Measurements from ENCODE around the gene MCUB.

MCUB gene

GRCh38 chr4:109708435-109708834 lies 148.4 kb downstream of the MCUB start:
- TF ChIP-seq TAF1 (IDR thresholded peaks at IDR 0.05; ENCODE audit: low read depth, low read length) (no peak), POLR2A (IDR thresholded peaks at IDR 0.05; ENCODE audit: low read depth, low read length) (no peak), POLR2AphosphoS5 (IDR thresholded peaks at IDR 0.05; ENCODE audit: low read depth, low read length) (no peak), SPI1 (IDR thresholded peaks at IDR 0.05; ENCODE audit: low read depth, low read length) (no peak), PAX5 (IDR thresholded peaks at IDR 0.05; ENCODE audit: insufficient read depth, low read length, severe bottlenecking) (no peak), POU2F2 (IDR thresholded peaks at IDR 0.05; ENCODE audit: low read depth, low read length) (no peak)
- no peak for FAIRE-seq
- no peak for DNase-seq (ENCODE audit: insufficient read length, low spot score)

GRCh38 chr4:109708990-109709389 lies 148.9 kb downstream of the MCUB start:
- DNase-seq (ENCODE audit: insufficient read length, low spot score) (no peak), FAIRE-seq (peak; percentile 90)
- TF ChIP-seq PAX5 (IDR thresholded peaks at IDR 0.05; ENCODE audit: insufficient read depth, low read length, severe bottlenecking) (no peak), POU2F2 (IDR thresholded peaks at IDR 0.05; ENCODE audit: low read depth, low read length) (peak; percentile 84)

GRCh38 chr4:109713500-109713899 lies 153.5 kb downstream of the MCUB start:
- TF ChIP-seq POU2F2 (IDR thresholded peaks at IDR 0.05; ENCODE audit: low read depth, low read length) = no peak
- no peak for TF ChIP-seq POLR2A (IDR thresholded peaks at IDR 0.05; ENCODE audit: low read depth, low read length)
- no peak for TF ChIP-seq POLR2AphosphoS5 (IDR thresholded peaks at IDR 0.05; ENCODE audit: low read depth, low read length)
- TF ChIP-seq SPI1 (IDR thresholded peaks at IDR 0.05; ENCODE audit: low read depth, low read length) = no peak
- TF ChIP-seq TAF1 (IDR thresholded peaks at IDR 0.05; ENCODE audit: low read depth, low read length) = no peak
- TF ChIP-seq PAX5 (IDR thresholded peaks at IDR 0.05; ENCODE audit: insufficient read depth, low read length, severe bottlenecking) = no peak
- FAIRE-seq = peak; percentile 13

GRCh38 chr4:109718759-109719158 lies 158.7 kb downstream of the MCUB start:
- DNase-seq (ENCODE audit: insufficient read length, low spot score) (no peak), FAIRE-seq (no peak)
- no peak for TF ChIP-seq PAX5 (IDR thresholded peaks at IDR 0.05; ENCODE audit: insufficient read depth, low read length, severe bottlenecking)
- no peak for TF ChIP-seq POLR2AphosphoS5 (IDR thresholded peaks at IDR 0.05; ENCODE audit: low read depth, low read length)
- TF ChIP-seq SPI1 (IDR thresholded peaks at IDR 0.05; ENCODE audit: low read depth, low read length) = no peak
- TF ChIP-seq POU2F2 (IDR thresholded peaks at IDR 0.05; ENCODE audit: low read depth, low read length) = no peak
- TF ChIP-seq TAF1 (IDR thresholded peaks at IDR 0.05; ENCODE audit: low read depth, low read length) = no peak
- TF ChIP-seq POLR2A (IDR thresholded peaks at IDR 0.05; ENCODE audit: low read depth, low read length) = no peak

More at GRCh38 chr4:109713500-109713899, 153.5 kb downstream of the MCUB start:
- DNase-seq (ENCODE audit: insufficient read length, low spot score) = no peak

GRCh38 chr4:109719604-109720003 lies 159.6 kb downstream of the MCUB start:
- TF ChIP-seq POU2F2 (IDR thresholded peaks at IDR 0.05; ENCODE audit: low read depth, low read length) = no peak
- TF ChIP-seq TAF1 (IDR thresholded peaks at IDR 0.05; ENCODE audit: low read depth, low read length) = no peak
- TF ChIP-seq SPI1 (IDR thresholded peaks at IDR 0.05; ENCODE audit: low read depth, low read length) = no peak
- no peak for TF ChIP-seq POLR2A (IDR thresholded peaks at IDR 0.05; ENCODE audit: low read depth, low read length)
- TF ChIP-seq POLR2AphosphoS5 (IDR thresholded peaks at IDR 0.05; ENCODE audit: low read depth, low read length) = no peak
- TF ChIP-seq PAX5 (IDR thresholded peaks at IDR 0.05; ENCODE audit: insufficient read depth, low read length, severe bottlenecking) = no peak
- DNase-seq (ENCODE audit: insufficient read length, low spot score) (no peak), FAIRE-seq (no peak)

- no peak for DNase-seq (ENCODE audit: insufficient read length, low spot score)
- FAIRE-seq = no peak
- TF ChIP-seq POLR2AphosphoS5 (IDR thresholded peaks at IDR 0.05; ENCODE audit: low read depth, low read length) = no peak
- TF ChIP-seq POU2F2 (IDR thresholded peaks at IDR 0.05; ENCODE audit: low read depth, low read length) = no peak
- TF ChIP-seq TAF1 (IDR thresholded peaks at IDR 0.05; ENCODE audit: low read depth, low read length) = no peak
- TF ChIP-seq SPI1 (IDR thresholded peaks at IDR 0.05; ENCODE audit: low read depth, low read length) = no peak
- no peak for TF ChIP-seq PAX5 (IDR thresholded peaks at IDR 0.05; ENCODE audit: insufficient read depth, low read length, severe bottlenecking)
- TF ChIP-seq POLR2A (IDR thresholded peaks at IDR 0.05; ENCODE audit: low read depth, low read length) = no peak
Measured at GRCh38 chr4:109721033-109721432, 161.0 kb downstream of the MCUB start.

GRCh38 chr4:109722357-109722756 lies 162.3 kb downstream of the MCUB start:
- DNase-seq (ENCODE audit: insufficient read length, low spot score) (no peak), FAIRE-seq (no peak)
- TF ChIP-seq SPI1 (IDR thresholded peaks at IDR 0.05; ENCODE audit: low read depth, low read length) (no peak), PAX5 (IDR thresholded peaks at IDR 0.05; ENCODE audit: insufficient read depth, low read length, severe bottlenecking) (no peak), POLR2A (IDR thresholded peaks at IDR 0.05; ENCODE audit: low read depth, low read length) (no peak), POU2F2 (IDR thresholded peaks at IDR 0.05; ENCODE audit: low read depth, low read length) (no peak), TAF1 (IDR thresholded peaks at IDR 0.05; ENCODE audit: low read depth, low read length) (no peak), POLR2AphosphoS5 (IDR thresholded peaks at IDR 0.05; ENCODE audit: low read depth, low read length) (no peak)

GRCh38 chr4:109723110-109723509 lies 163.1 kb downstream of the MCUB start:
- DNase-seq (ENCODE audit: insufficient read length, low spot score) = no peak
- FAIRE-seq = no peak
- peak; percentile 36; the same call in 1 of the 2 replicates for TF ChIP-seq SPI1 (IDR thresholded peaks at IDR 0.05; ENCODE audit: low read depth, low read length)
- TF ChIP-seq PAX5 (IDR thresholded peaks at IDR 0.05; ENCODE audit: insufficient read depth, low read length, severe bottlenecking) = no peak

- DNase-seq (ENCODE audit: insufficient read length, low spot score) (no peak), FAIRE-seq (no peak)
- TF ChIP-seq POU2F2 (IDR thresholded peaks at IDR 0.05; ENCODE audit: low read depth, low read length) (no peak), TAF1 (IDR thresholded peaks at IDR 0.05; ENCODE audit: low read depth, low read length) (no peak), POLR2A (IDR thresholded peaks at IDR 0.05; ENCODE audit: low read depth, low read length) (no peak), SPI1 (IDR thresholded peaks at IDR 0.05; ENCODE audit: low read depth, low read length) (no peak), PAX5 (IDR thresholded peaks at IDR 0.05; ENCODE audit: insufficient read depth, low read length, severe bottlenecking) (no peak), POLR2AphosphoS5 (IDR thresholded peaks at IDR 0.05; ENCODE audit: low read depth, low read length) (no peak)
Measured at GRCh38 chr4:109728385-109728784, 168.3 kb downstream of the MCUB start.

GRCh38 chr4:109729117-109729717 lies 169.2 kb downstream of the MCUB start:
- DNase-seq (ENCODE audit: insufficient read length, low spot score) (no peak), FAIRE-seq (no peak)
- TF ChIP-seq TAF1 (IDR thresholded peaks at IDR 0.05; ENCODE audit: low read depth, low read length) (no peak), POLR2AphosphoS5 (IDR thresholded peaks at IDR 0.05; ENCODE audit: low read depth, low read length) (no peak), PAX5 (IDR thresholded peaks at IDR 0.05; ENCODE audit: insufficient read depth, low read length, severe bottlenecking) (no peak), POU2F2 (IDR thresholded peaks at IDR 0.05; ENCODE audit: low read depth, low read length) (no peak), SPI1 (IDR thresholded peaks at IDR 0.05; ENCODE audit: low read depth, low read length) (no peak)
